Fibroblast of skin of back (primary cell): ENCODE data around the gene FAM3D.

ENCODE experiments used
- DNase-seq: peaks from one replicate; pipeline ENCODE4 v3.0.0-alpha.2; 2013

The FAM3D gene

DNA sequence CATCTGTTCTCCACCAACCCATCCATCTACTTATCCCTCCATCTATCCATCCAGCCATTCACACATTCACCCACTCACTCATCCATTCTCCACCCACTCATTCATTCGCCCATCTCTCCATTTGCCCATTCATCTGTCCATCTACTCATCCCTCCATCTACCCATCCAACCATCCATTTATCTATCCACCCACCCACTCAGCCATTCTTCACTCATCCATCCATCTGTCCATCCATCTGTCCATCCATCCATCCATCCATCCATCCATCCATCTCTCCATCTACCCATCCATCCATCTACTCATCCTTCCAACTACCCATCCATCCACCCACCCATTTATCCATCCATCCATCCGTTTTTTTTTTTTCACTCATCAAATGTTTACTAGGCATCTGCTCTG is 13.9 kb downstream of the FAM3D start:
- no peak for DNase-seq

DNA sequence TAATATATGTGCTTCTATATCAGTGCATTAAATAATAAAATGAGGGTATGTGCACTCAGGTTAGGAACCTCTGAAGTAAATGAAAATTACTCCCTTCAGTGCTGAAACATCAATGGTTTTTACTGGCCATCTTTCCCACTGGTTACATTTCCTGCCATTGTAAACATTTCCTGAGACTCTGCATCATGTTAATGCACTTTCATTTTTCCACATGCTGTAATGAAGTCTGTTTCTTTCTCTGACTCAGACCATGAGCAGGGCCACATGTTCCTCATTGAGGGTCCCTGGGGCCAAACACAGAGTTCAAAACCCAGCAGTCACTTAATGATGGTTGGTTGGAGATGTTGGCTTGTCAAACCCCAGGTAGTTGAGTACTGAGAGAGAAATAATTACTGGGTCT is 15.3 kb downstream of the FAM3D start:
- no peak for DNase-seq

DNA sequence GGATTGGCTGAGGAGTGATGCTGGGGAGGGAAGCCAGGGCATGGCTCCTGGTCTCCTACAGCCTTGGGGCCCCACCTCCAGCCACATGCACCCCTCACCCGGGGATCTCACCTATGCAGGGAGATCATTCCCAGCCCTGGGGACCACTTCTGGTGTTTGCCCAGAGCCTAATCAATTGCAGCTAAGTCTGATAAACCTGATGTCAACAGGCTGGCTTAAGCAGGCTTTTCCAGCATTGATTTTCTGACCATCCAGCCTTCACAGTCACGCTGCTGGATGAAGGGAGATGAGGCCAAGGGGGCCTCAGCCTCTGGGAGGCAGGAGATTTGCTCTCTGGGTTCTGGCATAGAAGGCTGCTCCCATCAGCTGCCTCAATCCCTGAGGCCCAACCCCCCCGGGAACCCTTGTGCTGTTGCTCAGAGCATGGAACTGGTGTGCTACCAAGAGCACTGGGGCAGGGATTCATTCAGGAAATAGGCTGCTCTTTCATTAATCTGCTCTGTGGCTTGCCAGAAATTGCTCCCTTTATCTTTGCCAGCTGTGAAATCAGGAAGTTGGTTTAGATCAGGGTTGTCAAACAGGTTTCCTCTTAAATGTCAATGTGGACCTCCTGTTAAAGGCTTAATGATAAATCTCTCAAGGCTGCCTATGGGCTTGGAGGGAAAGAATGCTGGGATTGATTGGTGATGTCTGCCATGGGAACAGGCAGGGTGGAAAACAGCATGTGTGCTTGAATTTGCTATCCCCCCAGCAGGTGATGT is 19.0 kb downstream of the FAM3D start:
- no peak for DNase-seq

DNA sequence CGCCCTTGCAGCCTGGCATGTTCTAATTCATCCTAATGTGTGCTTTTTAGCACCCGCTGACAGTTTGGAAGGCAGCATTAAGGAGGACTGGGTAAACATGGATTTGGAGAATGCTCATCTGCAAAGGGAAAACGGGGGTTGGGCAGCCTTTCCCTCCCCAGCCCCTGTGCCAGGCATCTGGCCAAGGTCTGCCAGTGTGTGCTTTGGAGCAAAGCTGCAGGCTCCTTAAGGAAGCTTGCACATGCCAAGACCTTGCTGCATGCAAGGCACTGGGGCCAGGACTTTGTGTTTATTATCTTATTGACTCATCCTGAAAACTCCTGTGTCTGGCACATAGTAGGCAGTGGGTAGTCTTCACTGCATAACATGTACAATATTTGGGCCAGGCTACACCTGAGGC is 20.1 kb downstream of the FAM3D start:
- DNase-seq, result no peak

DNA sequence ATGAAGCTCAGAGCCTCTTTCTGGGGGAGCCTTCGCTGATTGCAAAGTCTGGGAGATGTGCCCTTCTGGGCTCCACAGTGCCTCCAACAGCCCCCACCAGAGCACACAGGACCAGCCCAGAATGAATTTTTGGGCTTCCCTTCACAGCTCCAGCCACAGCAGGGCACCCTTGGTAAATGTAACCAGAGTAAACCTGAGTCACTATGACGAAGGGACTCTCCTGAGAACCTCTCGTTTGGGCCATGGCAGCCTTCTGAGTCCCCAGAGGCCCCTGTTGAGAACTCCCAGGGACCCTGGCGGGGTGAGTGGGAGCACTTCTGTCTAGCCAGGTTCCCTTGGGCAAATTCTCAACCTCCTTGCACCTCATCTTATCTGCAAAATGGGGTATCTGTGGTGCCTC is 20.8 kb downstream of the FAM3D start:
- DNase-seq, result no peak

DNA sequence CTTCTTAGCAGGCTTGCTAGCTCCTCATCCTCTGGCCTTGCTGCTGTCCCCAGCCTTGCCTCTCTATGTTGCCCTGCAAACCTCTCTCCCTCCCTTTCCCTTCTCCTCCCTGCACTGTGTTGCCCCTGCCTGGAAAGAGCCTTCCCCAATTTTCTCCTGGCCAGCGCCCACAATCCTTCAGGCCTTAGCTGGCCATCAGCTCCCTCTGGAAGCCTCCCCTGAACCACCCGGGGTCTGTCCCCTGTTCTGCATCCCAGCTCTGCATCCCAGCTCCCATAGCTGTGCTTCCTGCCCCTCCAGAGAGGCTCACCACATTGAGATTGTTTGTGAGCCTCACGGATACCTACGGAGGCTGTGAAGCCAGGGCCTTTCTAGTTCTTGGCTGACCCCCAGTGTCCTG is 23.7 kb downstream of the FAM3D start:
- no peak for DNase-seq

DNA sequence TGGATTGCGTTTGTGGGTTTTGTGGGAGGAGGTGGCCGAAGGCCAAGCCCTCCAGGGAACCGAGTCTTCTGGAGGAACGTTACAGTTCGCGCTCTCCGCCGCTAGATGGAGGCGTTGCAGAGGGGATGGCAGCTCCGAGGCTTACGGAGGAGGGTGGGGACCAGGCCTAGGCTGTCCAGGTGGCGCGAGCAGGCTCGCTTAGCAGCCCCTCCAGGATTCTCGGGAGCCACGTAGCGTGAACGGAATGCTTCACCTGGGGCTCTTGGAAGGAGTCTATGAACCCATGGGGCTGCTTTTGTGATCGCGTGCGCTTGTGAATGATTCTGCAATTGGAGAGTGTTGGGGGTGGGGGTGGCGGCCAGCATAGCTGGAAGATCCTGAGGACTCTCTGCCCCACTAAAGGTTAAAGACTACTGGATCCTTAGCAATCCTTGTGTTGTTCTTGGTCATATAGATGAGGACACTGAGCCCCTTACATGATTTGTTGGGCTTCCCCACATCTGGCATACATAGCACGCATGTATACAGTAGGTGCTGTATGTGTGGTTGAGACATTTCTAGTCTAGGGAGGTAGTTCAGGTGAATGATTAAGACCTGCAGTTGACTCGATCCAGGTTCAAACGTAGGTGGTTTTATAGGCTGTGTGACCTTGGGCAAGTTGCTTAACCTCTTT is 25.7 kb downstream of the FAM3D start:
- DNase-seq, result peak; percentile 66

DNA sequence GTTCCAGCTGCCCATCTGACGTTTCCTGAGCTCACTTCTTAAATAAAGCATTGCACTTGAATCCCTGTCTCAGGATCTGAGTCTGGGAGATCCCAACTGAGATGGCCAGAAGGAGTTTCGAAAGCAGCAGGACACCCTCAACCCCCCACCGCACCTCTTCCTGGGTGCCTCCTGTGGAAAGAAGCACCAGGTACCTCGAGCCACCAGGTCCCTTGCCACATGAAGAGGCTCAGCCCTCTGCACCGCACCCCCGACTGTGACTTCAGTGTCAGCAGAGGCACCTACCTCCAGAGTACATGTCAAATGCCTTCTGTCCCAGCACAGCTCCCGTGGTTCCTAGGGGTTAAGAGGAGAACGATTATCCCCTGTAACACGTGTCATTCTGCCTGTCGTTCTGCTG is 26.7 kb downstream of the FAM3D start:
- no peak for DNase-seq

DNA sequence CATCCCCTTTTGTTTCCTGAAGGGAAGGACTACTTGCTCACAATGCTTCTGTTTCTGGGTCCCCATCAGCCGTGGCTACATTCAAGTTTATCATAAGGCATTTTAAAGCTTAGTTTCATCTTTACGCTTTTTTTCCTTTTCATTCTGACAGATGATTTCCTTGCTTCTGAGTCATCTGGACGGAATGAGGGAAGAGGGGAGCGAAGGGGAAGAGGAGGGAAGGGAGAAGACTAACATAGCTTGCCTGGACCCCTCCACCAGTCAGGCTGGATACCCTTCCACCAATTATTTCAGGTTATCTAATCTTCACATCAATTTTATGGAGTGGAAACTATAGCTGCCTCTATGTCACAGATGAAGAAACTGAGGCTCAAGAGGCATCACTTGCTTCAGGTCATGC is 27.6 kb downstream of the FAM3D start:
- DNase-seq, result peak; percentile 62

DNA sequence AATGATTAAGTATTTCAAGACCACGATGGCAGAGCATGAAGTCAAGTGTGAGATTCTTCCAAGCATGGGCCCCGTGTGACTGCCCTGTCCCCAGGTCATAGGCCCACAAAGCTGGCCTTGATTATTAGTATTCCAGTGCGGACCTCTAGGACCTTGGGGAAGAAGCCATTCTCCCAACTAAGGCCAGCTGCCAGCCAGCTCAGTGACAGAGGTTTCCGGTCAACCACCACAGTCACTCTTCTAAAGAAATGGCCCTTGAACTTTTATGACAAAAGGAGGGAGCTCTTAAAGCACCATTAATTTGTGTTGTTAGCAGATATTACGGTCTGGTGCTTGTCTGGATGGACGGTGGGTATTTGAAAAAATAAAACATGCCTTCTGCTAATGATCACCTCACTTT is 28.0 kb downstream of the FAM3D start:
- DNase-seq, result no peak

DNA sequence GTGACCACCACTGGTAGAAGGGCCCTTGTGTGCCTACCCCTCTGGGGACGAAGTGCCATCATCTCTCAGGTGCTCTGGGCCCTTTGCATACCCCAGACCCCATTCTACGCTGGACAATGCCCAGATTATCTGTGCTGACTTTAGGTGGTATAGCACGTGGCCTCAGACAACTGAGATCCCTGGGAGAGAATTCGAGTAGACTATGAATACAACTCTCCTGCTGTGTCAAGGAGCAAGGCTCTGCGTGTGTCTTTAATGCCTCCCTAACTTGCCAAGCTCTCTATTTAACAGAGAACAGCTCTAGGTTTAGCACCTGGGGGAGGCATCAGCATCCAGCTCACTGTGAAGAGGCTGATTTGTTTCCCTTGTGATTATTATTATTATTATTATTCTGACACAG is 29.1 kb downstream of the FAM3D start:
- DNase-seq, result no peak

DNA sequence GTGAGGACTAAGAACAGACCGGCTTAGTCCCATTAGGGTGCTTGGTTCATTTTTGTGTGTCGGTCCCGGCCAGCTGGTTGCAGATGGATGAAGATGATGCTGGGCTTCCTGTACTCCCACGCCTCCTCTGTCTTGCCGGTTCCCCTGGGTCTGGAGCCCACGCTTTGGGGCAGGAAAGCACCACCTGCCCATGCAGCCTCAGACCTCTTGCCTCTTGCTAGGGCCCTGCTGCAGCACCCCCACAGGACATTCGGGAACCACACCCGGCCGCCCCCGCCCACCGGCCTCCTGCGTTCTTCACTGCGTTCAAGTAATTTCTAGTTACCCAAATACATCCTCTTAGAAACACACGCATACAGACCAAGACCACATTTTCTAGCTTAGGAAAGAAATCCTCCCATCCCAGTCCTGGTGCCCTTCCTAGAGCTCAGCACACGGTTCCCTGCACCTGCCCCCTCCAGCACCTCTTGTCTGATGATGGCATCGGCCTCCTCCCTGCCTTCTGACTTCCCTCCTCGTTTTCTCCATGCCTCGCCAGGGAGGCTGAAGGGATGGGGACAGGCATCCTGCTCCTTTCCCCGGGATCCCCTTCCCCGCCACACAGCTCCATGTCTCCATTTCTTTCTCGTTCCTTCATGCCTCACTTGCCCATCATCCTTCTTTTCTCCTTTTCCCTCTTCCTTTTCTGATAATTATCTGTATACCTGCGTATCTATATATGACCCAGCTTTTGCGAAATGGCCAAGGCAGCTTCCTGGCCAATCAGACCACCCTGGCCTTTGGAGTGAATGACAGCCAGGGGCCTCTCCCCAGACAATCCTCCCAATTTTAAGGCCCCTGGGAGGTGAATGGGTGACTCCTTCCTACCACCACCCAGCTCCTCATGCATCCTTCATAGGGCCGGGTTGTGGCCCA is 30.9 kb downstream of the FAM3D start:
- no peak for DNase-seq

DNA sequence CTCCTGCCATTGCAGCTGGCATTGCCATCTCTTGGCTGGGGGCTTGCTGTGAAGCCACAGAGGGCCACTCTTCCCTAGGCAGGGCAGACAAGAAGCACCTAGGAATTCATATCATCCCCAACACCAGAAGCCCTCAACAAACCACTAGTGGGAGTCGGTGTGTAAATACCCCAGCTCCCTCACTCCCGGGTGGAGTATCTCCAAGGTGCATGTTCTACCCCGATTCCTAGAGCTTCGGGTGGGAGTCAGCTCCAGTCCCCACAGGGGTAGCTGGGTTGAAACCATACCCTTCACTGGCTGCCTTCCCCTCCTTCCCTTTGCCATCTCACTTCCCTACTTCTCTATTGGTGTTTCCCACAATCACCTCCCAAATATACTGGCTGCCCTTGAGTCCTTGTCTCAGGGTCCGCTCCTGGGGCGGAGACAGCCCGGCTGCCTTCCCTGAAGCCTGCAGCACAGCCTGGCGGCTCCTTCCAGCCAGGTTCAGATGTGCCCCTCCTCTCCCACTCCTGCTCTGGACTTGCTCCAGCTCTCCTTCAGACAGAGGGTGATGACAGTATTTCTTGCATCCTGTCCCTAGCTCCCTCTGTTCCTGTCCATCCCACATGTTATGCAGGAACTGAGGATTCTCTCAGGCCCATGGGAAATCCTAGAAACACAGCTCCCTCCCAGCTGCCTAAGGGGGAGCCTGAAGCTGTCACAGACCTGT is 33.3 kb downstream of the FAM3D start:
- DNase-seq, result peak; percentile 35

DNA sequence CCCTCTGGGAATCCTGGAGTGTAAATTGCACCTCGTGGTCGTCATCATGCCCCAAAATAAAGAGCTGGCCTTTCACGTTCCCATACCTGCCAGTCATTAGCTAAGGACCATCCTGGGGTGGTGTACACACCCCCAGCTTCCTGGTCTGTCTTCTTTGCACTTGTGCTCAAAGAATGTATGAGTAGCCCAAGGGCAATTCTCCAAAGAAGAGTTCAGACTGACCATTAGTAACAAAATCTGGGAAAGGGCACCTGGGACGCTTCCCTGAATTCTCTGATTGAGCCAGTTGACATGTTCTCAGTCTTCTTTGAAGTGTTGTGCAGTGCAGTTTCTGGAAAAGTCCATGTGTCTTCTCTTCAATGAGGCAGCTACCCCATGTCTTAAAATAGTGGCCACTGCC is 34.8 kb downstream of the FAM3D start:
- no peak for DNase-seq

DNA sequence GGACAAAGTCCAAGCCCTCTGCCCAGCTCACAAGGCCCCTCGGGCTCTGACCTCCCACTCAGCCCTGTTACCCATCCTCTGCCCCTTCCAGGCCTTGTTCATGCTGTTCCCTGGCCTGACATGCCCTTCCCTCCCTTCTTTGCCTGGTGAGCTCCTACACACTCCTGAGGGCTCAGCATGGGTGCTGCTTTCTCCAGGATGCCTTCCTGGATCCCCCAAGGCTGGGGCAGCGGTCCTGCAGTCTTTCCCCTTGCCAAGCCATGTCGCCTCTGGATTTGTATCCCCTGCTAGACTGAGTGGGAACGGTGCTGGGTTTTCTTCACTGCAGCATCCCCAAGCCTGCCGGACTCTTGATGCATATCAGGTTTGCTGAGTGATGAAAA is 35.9 kb downstream of the FAM3D start:
- no peak for DNase-seq

DNA sequence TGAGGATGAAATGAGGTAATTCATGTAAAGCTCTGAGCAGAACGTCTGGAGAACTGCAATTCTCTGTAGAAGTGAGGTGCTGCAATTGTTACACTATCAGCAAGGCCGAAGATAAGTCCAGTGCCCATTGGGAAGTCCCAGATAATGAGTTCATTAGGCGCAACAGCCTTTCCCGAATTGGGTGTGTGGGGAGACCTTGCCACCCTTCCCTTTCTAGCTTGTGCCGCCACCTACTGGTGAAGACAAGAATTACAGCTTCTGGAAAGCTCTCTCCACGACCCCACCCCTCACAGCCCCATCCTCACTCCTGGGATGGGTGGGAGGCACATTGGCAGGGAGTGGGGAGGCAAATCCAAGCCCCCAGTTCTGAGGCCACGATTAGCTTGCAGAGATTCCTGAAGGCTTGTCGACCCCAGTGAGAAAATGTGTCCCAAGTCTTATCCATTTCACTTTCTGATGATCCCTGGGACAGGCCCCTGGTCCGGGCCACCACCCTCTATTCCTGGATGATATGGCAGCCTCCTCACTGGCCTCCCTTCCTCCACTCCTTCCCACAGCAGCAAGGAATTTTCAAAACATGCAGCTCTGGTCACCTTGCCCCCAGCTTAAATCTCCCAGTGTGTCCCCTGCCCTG is 36.4 kb downstream of the FAM3D start:
- DNase-seq, result peak; percentile 63

DNA sequence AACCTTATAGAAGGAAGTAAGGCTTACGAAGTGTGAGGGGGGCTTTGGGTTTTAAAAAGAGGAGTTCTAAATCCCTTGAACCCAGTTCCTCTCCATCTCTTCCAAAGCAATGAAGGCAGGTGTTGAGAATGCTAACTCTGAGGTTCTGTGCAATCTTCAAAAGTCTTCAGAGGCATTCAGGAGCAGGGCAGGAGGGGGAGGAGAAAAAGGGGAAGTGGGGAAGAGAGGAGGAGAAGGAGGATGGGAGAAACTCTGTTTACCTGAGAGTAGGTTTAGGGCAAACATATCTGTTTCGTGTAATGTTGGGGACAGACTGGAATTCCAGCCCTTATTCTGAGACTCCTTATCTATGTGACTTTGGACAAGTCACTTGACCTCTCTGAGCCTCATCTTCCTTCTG is 36.9 kb downstream of the FAM3D start:
- DNase-seq, result no peak

DNA sequence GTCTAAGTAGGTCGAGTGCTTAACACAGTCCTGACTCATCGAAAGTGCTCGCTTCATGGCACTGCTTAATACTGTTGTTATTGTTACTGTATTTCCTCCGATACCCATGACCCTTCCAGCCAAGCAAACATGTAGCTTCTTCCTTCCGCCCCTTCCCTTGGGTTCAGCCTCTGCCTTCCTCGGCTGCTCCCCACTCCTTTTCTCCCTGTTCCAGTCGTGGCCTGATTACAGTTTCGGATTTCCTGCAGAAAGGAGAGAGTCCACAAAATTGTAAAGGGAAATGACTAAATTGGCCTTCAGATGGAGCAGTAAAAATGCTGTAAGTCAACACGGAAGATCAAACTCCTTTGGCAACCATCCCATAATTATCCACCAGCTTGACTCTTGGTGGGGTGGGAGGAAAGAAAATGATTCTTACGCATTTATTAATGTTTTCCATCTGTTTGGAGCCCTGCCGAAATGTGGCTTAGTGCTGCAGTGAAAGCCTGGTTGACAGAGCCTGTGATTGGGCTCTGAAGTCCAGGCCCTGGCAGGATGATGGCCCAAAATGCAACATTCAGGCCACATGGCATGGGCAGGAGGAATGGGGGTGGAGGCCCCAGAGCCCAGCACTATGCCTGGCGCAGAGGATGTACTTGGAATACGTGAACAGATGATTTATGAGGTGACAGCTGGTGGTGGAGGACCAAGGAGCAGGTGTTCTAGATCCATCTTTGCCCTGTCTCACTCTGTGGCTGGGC is 37.6 kb downstream of the FAM3D start:
- peak; percentile 96 for DNase-seq

DNA sequence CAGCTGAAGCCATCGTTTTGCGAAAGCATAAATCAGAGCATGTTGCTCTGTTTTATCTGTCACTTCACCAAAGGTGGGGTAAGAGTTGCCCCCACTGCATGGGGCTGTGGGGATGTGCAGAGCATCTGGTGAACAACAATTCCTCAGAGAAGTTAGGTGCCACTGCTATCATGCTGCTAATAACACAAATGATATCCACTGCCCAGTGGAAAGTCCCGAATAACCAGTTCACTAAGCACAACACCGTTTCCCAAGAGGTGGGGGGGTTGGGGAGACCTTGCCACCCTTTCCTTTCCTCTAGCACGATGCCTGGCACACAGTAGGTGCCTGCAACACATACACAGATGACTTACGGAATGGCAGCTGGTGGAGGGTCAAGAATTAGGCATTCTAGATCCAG is 38.6 kb downstream of the FAM3D start:
- no peak for DNase-seq

DNA sequence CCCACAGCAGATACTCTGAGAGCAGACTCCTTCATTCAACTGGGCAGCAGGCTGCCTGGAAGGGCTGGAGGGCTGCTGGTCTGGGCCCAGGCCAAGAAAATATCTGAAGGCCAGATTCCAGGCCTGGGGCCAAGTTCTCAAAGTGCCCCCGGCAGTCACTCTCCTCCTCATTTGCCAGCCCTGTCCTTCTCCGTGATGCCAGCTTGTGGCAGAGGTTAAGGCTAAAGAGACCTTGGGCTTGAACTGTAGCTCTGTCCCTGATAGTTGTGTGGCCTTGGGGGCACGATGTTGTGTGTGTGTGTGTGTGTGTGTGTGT is 39.0 kb downstream of the FAM3D start:
- peak; percentile 9 for DNase-seq

DNA sequence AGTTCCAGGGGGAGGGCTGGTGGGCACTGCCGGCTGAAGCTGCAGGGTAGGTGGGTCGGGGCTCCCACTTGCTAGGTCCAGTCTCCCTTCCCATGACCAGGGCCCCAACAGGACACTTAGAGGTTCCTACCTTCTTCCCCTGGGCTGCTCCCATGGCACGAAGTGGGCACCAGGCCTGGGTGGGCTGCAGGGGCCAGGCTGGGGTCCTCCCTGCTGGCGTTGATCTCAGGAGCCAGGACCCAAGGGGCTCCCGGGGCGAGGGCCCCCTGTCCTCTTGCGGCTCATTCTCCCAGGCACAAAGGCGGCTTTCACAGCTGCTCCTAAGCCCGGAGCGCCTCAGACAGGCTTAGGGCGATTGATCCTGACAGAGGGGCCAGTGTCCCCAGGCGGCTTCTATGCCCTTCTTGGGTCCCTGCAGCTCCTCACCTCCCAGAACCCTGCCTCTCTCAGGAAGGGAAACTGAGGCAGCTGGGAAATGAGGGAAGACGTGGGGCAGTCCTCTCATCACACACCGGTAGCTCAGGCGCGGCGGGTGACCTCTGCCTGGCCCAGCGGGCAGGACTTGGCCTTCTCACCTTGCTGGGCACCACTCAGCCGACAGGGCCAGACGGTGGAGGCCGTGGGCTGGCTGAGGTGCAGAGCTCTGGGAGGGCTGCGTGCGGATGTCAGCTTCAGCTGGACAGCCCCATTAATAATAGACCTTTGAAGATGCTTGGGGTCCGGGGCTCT is 39.6 kb downstream of the FAM3D start:
- DNase-seq, result no peak
